EH (cell line): Measurements from ENCODE around the gene IFITM5.

ENCODE experiments used
- DNase-seq: peaks from one replicate; pipeline ENCODE4 v3.0.0-alpha.2; 2015; ENCODE audit warnings: low read depth

Gene IFITM5

DNA sequence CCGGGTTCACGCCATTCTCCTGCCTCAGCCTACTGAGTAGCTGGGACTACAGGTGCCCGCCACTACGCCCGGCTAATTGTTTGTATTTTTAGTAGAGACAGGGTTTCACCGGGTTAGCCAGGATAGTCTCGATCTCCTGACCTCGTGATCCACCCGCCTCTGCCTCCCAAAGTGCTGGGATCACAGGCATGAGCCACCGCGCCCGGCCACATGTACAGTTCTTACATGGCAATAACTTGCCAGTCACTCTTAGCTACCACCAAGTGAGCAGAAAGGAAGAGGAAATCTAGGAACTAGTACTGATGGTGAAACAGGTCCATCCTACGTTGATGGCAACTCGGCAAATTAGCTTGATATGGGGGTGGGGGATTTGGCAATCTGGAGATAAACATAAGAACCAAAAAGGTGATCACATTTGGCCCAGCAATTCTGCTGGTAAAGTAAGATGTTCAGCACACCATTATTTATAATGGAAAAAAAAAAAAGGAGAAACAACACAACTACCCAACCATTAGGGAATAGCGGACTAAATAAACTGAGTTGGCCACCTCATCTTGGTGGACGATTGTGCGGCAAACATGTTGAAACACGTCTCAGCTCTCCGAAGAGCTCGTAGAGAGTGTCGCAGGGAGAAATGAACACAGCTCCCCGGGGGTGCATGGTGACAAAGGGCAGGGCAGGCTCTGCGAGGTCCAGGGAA is 15.8 kb downstream of the IFITM5 start:
- no peak for DNase-seq

DNA sequence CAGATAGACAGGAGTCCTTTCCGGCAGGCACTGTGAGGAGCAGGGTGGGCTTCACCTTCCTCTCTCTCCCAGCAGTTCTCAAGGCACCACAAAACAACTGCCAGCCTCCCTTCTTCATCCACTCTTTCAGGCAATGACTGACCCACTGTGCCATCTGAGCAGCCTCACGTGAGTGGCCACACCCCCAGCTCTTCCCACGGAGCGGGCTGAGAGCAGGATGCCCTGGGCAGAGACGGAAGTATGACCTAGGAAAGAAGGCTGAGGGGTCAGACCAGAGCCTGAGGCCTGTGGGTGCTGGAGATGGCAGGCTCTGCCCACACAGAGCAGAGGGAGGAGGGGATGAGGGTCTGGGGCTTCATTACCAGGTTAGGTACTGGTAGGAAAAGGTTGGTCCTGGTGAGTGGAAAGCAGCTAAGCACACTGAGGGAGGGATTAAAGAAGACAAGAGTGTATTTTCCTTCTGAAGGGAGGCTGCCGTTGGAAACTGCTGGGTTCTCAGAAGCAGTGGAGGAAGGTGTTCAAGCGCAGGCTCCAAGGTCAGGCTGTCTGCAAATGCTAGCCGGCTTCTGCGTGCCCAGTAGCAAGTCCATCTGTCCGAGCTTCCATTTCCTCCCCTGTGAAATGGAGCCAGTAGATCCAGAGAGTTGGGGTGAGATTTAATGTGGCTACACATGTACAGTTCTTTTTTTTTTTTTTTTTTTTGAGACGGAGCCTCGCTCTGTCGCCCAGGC is 16.5 kb downstream of the IFITM5 start:
- no peak for DNase-seq

DNA sequence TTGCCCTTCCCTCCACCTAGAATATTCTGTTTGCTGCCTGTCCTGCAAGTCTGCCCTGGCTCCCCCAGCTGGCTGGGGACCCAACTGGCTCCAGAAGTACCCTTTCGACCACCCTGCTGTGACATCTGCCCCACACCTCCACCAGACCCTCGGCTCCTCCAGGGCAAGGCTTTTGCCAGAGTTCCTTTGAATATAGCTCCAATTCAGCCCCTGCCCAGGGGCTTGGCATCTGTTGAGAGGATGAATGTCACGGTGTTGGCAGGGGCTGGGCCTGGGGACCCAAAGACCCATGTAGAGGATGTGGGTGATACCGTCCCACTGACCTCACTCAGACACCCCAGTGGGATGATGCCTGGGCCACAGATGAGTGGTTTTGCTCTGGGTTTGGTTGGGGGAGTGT is 17.2 kb downstream of the IFITM5 start:
- no peak for DNase-seq

DNA sequence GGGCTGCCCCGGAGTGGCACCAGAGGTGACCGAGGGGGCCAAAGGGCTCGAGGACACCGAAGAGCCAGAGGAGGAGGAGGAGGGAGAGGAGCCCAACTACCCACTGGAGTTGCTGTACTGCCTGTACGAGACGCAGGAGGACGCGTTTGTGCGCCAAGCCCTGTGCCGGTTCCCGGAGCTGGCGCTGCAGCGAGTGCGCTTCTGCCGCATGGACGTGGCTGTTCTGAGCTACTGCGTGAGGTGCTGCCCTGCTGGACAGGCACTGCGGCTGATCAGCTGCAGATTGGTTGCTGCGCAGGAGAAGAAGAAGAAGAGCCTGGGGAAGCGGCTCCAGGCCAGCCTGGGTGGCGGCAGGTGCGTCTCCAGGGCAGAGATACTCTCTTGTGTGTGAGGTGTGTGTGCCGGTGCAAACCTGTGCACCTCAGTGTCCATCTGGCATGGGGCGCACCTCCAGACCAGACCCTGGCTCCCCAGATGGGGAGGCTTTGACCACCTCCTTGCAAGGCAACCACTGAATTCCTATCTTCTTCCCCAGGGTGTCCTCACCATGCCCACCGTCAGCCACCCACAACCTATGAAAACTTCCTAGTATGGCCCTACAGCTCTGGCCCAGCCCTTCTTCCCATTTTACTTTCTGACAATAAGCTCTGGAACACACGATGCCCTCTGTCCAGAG is 17.7 kb downstream of the IFITM5 start:
- DNase-seq: no peak

DNA sequence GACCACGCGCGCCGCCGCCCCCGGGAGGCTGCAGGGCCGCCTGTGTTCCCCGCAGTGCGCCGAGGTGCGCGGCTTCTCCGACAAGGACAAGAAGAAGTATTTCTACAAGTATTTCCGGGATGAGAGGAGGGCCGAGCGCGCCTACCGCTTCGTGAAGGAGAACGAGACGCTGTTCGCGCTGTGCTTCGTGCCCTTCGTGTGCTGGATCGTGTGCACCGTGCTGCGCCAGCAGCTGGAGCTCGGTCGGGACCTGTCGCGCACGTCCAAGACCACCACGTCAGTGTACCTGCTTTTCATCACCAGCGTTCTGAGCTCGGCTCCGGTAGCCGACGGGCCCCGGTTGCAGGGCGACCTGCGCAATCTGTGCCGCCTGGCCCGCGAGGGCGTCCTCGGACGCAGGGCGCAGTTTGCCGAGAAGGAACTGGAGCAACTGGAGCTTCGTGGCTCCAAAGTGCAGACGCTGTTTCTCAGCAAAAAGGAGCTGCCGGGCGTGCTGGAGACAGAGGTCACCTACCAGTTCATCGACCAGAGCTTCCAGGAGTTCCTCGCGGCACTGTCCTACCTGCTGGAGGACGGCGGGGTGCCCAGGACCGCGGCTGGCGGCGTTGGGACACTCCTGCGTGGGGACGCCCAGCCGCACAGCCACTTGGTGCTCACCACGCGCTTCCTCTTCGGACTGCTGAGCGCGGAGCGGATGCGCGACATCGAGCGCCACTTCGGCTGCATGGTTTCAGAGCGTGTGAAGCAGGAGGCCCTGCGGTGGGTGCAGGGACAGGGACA is 18.4 kb downstream of the IFITM5 start:
- no peak for DNase-seq

DNA sequence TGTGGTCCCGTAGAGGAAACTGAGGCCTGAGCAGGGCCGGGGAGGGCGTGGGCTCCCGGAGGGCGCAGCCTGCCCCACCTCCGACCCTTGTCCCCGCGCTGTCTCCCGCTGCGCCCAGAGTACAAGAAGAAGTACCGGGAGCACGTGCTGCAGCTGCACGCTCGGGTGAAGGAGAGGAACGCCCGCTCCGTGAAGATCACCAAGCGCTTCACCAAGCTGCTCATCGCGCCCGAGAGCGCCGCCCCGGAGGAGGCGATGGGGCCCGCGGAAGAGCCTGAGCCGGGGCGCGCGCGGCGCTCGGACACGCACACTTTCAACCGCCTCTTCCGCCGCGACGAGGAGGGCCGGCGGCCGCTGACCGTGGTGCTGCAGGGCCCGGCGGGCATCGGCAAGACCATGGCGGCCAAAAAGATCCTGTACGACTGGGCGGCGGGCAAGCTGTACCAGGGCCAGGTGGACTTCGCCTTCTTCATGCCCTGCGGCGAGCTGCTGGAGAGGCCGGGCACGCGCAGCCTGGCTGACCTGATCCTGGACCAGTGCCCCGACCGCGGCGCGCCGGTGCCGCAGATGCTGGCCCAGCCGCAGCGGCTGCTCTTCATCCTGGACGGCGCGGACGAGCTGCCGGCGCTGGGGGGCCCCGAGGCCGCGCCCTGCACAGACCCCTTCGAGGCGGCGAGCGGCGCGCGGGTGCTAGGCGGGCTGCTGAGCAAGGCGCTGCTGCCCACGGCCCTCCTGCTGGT is 19.2 kb downstream of the IFITM5 start:
- peak; percentile 31 for DNase-seq

DNA sequence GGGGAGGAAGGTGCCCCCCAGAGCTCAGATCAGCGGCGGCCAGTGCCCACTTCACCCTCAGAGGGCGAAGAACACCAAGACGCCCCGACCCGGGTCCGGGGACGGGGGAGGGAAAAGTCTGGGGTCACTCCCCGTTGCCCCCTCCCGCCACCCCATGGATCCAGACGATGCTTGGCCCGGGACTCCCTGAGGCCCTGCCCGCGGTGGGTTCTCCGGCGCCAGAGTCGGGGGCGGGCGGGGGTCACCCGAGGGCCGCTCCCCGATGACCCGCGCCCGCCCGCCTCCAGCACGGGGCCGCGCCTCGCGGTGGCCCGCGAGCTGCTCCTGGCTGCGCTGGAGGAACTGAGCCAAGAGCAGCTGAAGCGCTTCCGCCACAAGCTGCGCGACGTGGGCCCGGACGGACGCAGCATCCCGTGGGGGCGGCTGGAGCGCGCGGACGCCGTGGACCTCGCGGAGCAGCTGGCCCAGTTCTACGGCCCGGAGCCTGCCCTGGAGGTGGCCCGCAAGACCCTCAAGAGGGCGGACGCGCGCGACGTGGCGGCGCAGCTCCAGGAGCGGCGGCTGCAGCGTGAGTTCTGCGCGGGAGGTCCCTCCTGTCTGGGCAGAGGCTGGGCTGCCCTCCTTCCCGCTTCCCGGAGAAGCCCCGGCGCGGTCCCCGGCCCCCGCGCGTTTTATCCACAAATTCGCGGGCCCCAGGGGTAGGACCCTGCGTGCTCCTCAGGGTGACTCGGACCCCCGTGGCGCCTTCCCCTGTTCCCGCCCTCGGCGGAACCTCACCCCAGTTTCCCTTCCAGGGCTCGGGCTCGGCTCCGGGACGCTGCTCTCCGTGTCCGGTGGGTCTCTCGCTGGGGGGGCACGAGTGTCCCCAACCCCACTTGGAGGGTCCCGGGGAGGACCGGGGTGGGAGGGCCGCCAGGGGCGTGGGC is 20.0 kb downstream of the IFITM5 start:
- DNase-seq: no peak

DNA sequence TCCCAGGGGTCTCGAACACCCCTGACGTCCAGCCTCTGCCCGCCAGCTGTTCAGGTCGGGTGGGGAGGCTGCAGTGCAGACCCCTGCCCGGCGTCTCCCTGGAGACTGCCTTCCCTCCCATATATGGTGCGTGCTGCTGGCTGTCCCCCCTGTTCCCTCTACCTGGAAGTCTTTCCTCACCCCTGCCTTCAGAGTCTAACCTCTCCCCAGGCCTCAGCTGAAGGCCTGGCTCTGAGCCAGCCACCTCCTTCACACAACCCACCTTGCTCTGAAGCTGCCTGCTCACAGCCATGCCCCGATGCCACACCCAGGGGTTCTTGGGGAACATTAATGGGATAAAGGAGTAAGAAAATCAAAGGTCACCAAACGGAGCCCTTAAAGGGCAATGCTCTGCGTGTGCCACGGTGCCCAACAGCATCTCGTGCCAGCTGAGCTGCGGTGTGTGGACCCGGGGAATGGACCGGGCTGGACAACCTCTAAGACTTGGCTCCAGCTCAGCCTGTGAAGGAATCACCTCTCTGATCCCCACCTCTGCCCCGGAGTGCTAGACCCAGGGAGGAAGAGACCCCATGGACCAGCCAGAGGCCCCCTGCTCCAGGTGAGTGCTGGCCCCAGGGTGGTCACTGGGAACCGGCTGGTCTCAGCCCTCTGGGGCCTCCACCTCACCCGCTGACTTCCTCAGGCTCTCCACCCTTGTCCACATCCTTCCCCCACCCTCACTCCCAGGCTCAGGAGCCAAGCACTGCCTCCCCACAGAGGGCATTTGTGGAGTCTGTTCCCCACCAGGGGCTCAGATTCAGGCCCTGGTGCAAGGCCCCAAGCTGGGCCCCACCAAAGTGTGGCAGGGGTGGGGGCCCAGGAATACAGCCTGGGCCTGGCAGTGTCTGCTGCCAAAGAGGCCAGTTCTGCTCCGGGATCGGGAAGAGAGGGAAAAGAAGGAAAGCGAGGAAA is 21.1 kb downstream of the IFITM5 start, which contains the start of gene NLRP6:
Gene NLRP6, plus strand, starts transcription at position 407 of the 951 bp plus-strand sequence. Its CDS starts 163 bp downstream, at position 570.
- no peak for DNase-seq

DNA sequence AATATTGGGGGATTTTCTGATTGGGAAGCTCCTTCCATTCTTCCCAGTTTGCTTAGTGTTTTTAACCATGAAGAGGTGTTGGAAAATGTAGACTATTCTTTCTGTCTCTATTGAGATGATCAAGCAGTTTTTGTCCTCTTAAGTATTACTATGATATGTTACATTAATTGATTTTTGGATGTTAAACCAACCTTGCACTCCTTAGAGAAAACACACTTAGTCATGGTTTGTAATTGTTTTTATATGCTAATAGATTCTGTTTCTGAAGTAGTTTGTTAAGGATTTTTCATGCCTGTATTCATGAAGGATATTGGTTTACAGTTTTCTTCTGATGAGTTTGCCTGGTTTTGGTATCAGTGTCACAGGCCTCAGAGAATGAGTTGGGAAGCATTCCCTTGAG is 23.1 kb downstream of the IFITM5 start:
- DNase-seq: no peak

DNA sequence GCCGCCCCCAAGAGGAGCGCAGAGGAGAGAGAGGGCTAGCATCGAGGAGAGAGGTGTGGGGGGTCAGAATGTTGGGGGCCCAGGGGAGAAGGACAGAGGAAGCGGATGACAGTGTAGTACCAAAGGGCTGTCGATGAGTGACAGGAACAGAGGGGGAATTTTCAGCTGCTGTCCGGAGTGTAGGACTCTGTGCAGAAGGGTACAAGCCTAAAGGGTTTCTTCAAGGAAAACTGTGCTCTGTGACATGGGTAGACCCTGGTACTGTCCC is 26.5 kb downstream of the IFITM5 start:
- DNase-seq: no peak

DNA sequence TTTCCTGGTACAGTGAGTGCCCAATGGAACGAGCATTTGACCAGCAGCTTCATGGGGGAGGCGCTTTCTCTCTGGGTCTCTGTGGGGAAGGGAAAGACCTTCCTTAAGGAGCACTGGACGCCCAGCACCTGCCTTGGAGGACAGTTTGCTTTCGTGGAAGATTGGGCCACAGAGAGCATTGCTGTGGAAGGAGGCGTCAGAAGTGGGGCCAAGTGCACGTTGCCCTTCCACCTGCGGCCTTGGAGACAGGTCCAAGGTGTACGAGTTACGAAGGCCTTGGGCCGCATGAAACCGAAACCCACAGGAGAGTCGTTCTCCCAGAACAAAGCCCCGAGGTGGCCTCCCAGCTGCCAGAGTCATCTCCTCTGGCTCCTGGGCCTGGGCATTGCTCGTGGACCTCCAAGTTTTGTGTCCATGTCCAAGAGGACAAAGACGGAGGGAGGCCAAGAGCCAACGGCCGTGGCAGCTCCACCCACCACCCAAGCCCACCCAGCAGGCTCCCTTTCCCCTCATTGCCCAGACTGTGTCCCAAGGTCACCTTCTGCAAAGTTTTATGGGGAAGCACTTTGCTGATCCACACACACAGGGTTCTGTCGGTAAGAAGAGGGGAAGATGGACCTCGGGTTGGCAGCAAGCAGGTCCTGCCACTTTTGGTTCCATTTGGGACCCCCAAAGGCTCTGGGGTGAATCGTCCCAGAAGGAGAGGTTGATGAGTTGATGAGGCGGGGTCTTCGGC is 27.0 kb downstream of the IFITM5 start:
- DNase-seq: no peak

DNA sequence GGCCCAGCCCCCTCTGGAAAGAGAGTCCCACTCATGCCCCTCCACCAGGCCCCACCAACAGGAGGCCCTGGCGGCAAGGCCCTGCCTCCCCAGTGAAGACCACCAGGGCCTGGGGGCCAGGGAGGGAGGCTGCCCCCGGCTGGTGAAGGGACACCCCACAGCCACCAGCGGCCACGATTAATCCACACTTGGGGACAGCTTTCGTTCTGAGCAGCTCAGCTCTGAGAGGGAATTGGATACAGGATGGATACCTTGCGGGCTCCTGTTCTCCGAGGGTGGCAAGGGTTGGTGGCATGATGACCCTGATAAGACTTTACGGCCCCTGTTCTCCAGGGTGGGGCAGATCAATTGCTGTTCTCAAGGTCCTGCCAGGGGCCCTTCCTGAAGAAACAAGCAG is 28.0 kb downstream of the IFITM5 start:
- DNase-seq: no peak

DNA sequence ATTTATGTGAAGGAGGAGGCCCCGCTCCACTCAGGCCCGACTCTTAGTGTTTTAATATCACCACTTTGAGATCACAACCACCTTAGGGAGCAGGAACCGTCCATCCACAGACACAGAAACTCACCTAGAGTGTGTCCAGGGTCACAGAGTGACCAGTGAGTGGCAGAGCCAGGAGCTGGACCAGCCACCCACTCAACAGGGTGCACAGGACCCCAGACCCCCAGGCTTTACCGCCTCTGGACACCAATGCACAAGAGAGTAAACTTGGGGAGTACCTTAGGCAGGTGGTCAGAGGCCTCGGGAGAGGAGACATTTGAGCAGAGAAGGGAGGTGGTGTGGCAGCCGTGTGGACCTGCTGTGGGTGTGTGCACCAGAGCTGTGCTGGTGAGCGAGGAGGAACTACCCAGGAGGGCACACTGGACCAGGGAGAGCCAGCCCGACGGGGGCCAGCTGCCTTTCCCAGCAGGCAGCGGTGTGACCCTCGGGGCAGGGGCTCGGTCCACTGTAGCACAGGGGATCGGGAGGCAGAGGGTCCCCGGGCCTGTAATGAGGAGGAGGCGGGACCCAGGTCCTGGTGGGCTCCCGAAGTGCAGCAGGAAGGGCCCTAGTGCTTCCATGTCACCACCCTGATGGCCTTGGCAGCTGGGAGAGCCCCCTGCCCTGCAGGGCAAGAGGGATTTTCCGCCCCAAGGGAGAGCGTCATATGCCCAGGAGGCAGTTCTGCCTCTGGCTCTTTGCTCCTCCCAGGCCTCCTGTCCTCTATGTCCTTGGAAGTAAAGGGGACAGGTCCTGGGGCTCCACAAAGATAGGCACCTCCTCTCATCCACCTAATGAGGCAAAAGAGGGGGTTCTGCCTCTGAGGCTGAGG is 28.6 kb downstream of the IFITM5 start:
- DNase-seq: no peak

DNA sequence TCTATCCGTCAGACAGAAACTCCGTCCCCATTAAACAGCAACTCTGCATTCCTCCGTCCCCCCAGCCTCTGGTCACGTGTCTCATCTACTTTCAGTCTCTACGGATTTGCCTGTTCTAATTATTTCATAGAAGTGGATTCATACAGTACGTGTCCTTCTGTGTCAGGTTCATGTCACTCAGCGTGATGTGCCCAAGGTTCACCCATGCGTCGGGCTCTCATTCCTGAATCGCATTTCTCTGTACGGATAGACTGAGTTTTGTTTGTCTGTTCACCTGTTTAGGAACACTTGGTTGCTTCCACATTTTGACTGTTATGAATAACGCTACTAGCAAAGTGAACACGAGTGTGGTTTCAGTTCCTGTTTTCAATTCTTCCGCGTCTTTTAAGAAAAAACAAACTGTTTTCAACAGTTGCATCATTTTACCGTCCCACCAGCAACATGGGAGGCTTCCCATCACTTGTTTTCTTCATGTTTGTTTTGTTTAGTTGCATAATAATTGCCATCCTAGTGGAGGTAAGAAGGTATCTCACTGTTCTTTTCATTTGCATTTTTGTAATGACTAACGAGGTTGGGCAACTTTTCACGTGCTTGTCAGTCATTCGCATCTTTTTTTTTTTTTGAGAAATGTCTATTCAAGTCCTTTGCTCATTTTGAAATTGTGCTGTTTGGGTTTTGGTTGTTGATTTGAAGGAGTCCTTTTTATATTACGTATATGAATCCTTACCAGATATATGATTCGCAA is 30.0 kb downstream of the IFITM5 start:
- no peak for DNase-seq

DNA sequence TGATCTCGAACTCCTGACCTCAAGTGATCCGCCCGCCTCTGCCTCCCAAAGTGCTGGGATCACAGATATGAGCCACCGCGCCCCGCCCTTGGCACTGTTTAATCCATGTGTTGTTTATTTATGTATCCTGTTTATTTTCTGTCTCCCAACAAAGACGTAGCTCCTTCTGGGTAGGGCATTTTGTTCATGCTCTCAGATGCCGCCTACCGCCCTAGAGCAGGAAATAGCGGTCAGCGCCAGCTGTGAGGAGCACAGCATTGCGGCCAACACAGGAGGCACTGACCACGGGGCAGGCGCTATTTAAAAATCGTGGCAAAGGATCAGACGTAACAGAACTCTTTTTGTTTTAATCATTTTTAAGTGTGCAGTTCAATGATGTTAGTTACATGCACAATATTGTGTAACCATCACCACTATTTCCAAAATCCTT is 30.6 kb downstream of the IFITM5 start:
- DNase-seq: peak; percentile 29

DNA sequence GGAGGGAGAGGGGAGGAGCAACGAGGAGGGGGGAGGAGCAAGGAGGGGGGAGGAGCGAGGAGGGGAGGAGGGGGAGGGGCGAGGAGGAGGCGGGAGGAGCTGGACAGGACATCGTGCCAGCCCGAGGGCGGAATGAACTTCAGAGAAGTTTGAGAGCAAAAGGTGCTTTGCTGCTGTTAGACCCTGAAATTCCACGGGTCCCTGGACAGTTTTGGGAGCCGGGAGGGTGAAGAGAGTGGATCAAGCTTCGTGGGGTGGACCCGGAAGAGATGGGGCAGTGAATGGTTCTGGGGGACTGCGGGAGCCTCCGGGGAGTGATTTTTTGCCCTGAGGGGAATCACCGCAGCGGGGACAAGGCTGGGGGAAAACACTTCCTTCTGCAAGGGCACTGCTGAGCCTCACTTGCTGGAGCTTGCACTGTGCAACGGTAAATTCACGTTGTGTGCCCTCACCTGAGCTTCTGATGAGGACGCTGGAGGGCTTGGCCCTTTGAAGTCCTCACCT is 31.8 kb downstream of the IFITM5 start:
- no peak for DNase-seq
